Osteocyte (in vitro differentiated cells): ENCODE measurements around the gene TBX6. TPM values are rescaled to one million over a fixed set of nuclear protein-coding genes. Genes with fewer than 3 reads are reported as not detected.

ENCODE experiments used
- DNase-seq: peaks from one replicate; pipeline ENCODE4 v3.0.0; 2021; ENCODE audit warnings: mixed read lengths; ENCODE audit not compliant: unreplicated experiment; ENCODE audit errors: extremely low spot score
- H3K27ac Mint-ChIP-seq: one replicate; pipeline ENCODE4 v1.8.0; 2021; ENCODE audit warnings: mild to moderate bottlenecking, mixed read lengths; ENCODE audit not compliant: unreplicated experiment
- H3K27me3 Mint-ChIP-seq: one replicate; pipeline ENCODE4 v1.8.0; 2021; ENCODE audit warnings: mixed read lengths; ENCODE audit not compliant: unreplicated experiment
- H3K36me3 Mint-ChIP-seq: one replicate; pipeline ENCODE4 v1.8.0; 2021; ENCODE audit warnings: mixed read lengths; ENCODE audit not compliant: unreplicated experiment
- H3K4me1 Mint-ChIP-seq: one replicate; pipeline ENCODE4 v1.8.0; 2021; ENCODE audit warnings: mixed read lengths; ENCODE audit not compliant: unreplicated experiment
- H3K4me3 Mint-ChIP-seq: one replicate; pipeline ENCODE4 v1.8.0; 2021; ENCODE audit warnings: mild to moderate bottlenecking, moderate library complexity, mixed read lengths; ENCODE audit not compliant: unreplicated experiment
- H3K9me3 Mint-ChIP-seq: one replicate; pipeline ENCODE4 v1.8.0; 2021; ENCODE audit warnings: mixed read lengths; ENCODE audit not compliant: unreplicated experiment
- total RNA-seq: library from RNA; stranded (reverse); gene quantifications from 2 replicates; pipeline ENCODE4 v1.2.1, GENCODE V29; 2021
- TF ChIP-seq, protein P1 (sequence below): fragments of 200-600 bp; sonication (generic); IDR thresholded peaks from 2 replicates; pipeline ENCODE4 v1.5.0; 2021; ENCODE audit warnings: antibody characterized with exemption, mild to moderate bottlenecking, moderate library complexity

Gene TBX6
- total RNA-seq, 1 donor from 2014 or later: 0.75 TPM

DNA sequence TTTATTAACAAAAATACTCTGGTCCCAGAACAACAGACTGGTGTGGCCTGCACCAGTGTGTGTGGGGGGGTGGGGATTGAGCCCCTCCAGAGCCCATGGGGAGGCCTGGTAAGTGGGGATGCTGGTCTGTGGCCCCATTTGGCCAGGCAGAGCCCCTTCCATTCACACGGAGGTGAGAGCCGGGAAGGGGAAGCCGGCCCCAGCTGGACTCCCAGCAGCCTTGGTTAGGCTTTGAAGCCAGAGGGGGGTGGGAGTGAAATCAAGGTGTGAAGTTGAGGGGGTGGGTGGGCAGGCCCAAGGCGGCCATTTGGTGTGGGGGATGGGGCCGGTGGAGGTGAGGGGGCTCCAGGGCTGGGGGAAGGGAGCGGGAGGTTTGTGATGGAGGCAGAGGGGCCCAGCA, 5.9 kb downstream of the TBX6 start:
- peaks cover 21% of the 10 kb centered on the region for H3K36me3 Mint-ChIP-seq
- TF ChIP-seq, protein P1, sequence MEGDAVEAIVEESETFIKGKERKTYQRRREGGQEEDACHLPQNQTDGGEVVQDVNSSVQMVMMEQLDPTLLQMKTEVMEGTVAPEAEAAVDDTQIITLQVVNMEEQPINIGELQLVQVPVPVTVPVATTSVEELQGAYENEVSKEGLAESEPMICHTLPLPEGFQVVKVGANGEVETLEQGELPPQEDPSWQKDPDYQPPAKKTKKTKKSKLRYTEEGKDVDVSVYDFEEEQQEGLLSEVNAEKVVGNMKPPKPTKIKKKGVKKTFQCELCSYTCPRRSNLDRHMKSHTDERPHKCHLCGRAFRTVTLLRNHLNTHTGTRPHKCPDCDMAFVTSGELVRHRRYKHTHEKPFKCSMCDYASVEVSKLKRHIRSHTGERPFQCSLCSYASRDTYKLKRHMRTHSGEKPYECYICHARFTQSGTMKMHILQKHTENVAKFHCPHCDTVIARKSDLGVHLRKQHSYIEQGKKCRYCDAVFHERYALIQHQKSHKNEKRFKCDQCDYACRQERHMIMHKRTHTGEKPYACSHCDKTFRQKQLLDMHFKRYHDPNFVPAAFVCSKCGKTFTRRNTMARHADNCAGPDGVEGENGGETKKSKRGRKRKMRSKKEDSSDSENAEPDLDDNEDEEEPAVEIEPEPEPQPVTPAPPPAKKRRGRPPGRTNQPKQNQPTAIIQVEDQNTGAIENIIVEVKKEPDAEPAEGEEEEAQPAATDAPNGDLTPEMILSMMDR: no peak
- H3K4me3 Mint-ChIP-seq: no peak overlapping the region
- H3K9me3 Mint-ChIP-seq: no peaks in the 10 kb centered on the region
- H3K4me1 Mint-ChIP-seq: peaks cover 10% of the 10 kb centered on the region
- H3K27me3 Mint-ChIP-seq: no peaks in the 10 kb centered on the region
- no peak for DNase-seq
- H3K27ac Mint-ChIP-seq: no peak overlapping the region

DNA sequence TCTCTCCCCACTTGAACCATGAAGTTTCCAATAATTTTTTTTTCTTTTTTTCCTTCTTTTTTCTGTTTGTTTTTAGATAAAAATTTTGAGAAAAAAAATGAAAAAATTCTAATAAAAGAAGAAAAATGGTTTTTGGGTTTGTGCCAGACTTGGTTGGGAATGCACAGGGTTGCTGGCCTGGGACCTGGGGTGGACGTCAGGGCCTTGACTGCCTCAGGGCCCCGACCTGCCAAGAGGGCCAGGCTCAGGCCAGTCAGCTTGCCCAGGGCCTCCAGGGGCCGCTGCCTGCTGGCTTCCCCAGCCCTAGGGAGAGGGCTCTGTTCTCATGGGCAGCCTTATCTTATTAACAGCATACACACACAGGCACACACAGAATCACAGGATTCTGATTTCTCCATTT, 6.5 kb downstream of the TBX6 start:
- peaks cover 7% of the 10 kb centered on the region for H3K4me1 Mint-ChIP-seq
- TF ChIP-seq, protein P1: no peak
- H3K4me3 Mint-ChIP-seq: no peak overlapping the region
- H3K27me3 Mint-ChIP-seq: no peaks in the 10 kb centered on the region
- no peak overlapping the region for H3K27ac Mint-ChIP-seq
- DNase-seq: no peak
- H3K9me3 Mint-ChIP-seq: no peaks in the 10 kb centered on the region
- H3K36me3 Mint-ChIP-seq: peaks cover 21% of the 10 kb centered on the region

DNA sequence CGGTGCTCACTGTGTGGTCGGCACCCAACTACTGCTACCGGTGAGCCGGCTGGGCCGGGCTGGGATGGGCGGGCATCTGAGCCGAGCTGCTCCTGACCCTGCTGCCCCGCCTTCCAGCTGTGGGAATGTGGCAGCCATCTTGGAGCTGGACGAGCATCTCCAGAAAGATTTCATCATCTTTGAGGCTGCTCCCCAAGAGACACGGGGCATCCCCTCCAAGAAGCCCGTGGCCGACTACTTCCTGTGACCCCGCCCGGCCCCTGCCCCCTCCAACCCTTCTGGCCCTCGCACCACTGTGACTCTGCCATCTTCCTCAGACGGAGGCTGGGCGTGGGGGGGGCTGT, 6.9 kb downstream of the TBX6 start:
- peaks cover 21% of the 10 kb centered on the region for H3K36me3 Mint-ChIP-seq
- DNase-seq: no peak
- no peak overlapping the region for H3K27ac Mint-ChIP-seq
- no peak overlapping the region for H3K4me3 Mint-ChIP-seq
- H3K9me3 Mint-ChIP-seq: no peaks in the 10 kb centered on the region
- TF ChIP-seq, protein P1: no peak
- no peaks in the 10 kb centered on the region for H3K27me3 Mint-ChIP-seq
- H3K4me1 Mint-ChIP-seq: peaks cover 3% of the 10 kb centered on the region

DNA sequence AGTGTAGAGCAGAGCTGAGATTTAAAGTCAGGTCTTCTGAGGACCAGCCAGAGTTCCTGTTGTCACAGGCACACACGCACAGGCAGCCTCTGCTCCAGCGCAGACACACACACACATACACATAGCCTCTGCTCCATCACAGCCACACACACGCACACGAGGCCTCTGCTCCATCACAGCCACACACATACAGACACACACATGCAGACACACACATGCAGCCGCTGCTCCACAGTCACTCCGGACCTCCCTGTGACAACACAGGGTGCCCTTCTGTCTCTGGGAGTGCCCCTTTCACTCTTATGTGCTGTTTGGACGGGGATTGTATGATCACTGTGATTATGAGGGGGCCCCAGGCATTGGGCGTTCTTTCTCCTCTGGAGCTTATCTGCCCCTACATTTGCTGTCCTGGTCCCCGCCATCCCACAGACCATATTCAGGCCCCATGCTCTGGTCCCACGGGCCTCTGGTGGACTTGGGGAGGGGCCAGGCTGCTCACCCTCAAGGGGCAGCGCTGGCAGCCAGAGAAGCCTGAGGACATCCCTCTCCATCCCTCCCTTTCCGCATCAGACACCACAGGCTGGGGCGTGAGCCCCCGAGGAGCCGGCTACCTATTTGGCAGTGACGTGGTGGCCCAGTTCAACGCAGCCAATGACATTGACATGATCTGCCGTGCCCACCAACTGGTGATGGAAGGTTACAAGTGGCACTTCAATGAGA, 7.5 kb downstream of the TBX6 start:
- Mint-ChIP-seq H3K27me3 (no peaks in the 10 kb centered on the region), H3K27ac (no peak overlapping the region), H3K4me1 (no peaks in the 10 kb centered on the region), H3K4me3 (no peak overlapping the region), H3K36me3 (peaks cover 21% of the 10 kb centered on the region), H3K9me3 (no peaks in the 10 kb centered on the region)
- no peak for DNase-seq
- TF ChIP-seq, protein P1: no peak

DNA sequence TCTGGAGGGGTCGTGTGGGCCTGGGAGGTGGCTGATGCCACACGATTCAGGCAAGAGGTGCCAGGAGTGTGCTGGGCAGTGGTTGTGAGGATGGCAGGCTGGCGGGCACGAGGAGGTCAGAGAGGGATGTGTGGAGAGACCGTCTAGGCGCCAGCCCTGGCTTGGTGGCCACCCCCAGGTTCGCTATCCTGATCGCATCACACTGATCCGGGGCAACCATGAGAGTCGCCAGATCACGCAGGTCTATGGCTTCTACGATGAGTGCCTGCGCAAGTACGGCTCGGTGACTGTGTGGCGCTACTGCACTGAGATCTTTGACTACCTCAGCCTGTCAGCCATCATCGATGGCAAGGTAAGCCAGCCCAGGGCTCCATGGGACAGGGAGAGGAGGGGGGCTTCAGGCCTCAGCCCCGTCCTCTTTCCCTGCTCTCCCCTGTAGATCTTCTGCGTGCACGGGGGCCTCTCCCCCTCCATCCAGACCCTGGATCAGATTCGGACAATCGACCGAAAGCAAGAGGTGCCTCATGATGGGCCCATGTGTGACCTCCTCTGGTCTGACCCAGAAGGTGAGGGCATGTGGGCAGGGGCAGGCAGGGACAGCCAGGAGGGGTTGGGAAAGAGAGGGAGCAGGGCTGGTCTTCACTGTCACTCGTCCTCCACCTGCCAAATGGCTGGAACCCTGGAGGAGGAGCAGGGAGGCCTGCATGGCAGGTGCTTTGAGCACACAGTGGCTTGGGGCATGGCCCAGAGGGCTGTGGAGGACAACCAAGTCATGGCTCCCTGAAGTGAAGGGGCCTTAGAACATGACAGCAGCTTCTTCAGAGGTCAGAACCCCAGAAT, 8.3 kb downstream of the TBX6 start:
- no peak overlapping the region for H3K27ac Mint-ChIP-seq
- no peak for DNase-seq
- TF ChIP-seq, protein P1: no peak
- peaks cover 23% of the 10 kb centered on the region for H3K36me3 Mint-ChIP-seq
- H3K9me3 Mint-ChIP-seq: no peaks in the 10 kb centered on the region
- no peak overlapping the region for H3K4me3 Mint-ChIP-seq
- no peaks in the 10 kb centered on the region for H3K4me1 Mint-ChIP-seq
- H3K27me3 Mint-ChIP-seq: no peaks in the 10 kb centered on the region
